GM21526 (cell line): ENCODE data around the gene TTC9.

Experiments used
- ATAC-seq: cut with Tn5 transposase; IDR thresholded peaks from one replicate; pipeline ENCODE4 v1.9.1; 2021; ENCODE audit warnings: moderate library complexity; ENCODE audit not compliant: unreplicated experiment, low FRiP score

Gene TTC9

GRCh38 chr14:70709726-70710382, 68.1 kb downstream of the TTC9 start:
- no peak for ATAC-seq

GRCh38 chr14:70711451-70711850, 69.7 kb downstream of the TTC9 start:
- no peak for ATAC-seq

- ATAC-seq, result no peak
Observed at GRCh38 chr14:70713096-70713495, 71.4 kb downstream of the TTC9 start.

- ATAC-seq, result no peak
Observed at GRCh38 chr14:70713511-70713916, 71.8 kb downstream of the TTC9 start.

GRCh38 chr14:70714055-70714550, 72.4 kb downstream of the TTC9 start:
- ATAC-seq, result no peak

- no peak for ATAC-seq
Observed at GRCh38 chr14:70716483-70716882, 74.8 kb downstream of the TTC9 start.

- ATAC-seq, result no peak
Observed at GRCh38 chr14:70716958-70717357, 75.2 kb downstream of the TTC9 start.

- no peak for ATAC-seq
Observed at GRCh38 chr14:70718383-70719118, 76.8 kb downstream of the TTC9 start.

- no peak for ATAC-seq
Observed at GRCh38 chr14:70721542-70721941, 79.8 kb downstream of the TTC9 start.

- ATAC-seq, result no peak
Observed at GRCh38 chr14:70722418-70722817, 80.7 kb downstream of the TTC9 start.

- no peak for ATAC-seq
Observed at GRCh38 chr14:70723276-70723675, 81.6 kb downstream of the TTC9 start.

GRCh38 chr14:70724110-70724509, 82.4 kb downstream of the TTC9 start:
- no peak for ATAC-seq

- no peak for ATAC-seq
Observed at GRCh38 chr14:70724944-70725343, 83.2 kb downstream of the TTC9 start.
